Measurements from ENCODE around the gene ALG8. TPM values are rescaled to one million over a fixed set of nuclear protein-coding genes. Genes with fewer than 3 reads are reported as not detected.

The ALG8 gene
- total RNA-seq, 6 donors from 2014 or later: 5.2 to 31.4 (median 23.0) TPM

DNA sequence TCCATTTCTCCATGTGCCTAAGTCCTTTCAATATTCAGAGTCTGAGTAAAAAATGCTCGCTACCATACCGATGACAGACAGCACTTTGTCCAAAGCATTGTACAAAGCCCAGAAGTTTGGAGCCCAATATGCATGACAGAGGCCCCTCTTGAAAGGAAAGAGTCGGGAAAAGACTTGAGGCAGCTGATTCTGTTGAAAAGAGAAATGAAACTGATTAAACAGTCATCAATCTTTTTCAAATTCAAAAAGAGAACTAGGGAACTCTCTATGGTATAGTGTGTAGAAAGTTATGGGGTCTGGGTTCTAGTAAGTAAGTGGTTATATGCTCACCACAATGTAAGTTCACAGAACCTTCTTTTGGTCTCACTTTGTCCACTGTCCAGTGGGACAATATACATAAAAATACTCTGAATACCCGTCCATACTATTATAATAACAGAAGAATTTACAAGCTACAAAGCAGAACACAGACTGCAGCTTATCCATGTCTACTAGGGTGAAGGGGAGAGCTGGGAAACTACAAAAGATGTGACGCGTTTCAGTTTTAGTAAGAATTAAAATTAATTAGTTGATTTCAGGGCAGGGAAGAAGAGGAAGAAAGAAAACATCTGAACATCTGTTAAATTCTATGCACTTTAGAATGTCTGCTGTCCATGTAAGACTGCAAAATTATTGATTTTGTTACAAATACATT is 26.7 kb downstream of the ALG8 start:
- no peak for ATAC-seq (ENCODE audit: low FRiP score in 2 of 2)
- no peaks in the 10 kb centered on the region for H3K9me3 ChIP-seq
- no peak for TF ChIP-seq EP300 (IDR thresholded peaks at IDR 0.05)
- TF ChIP-seq, protein P1, sequence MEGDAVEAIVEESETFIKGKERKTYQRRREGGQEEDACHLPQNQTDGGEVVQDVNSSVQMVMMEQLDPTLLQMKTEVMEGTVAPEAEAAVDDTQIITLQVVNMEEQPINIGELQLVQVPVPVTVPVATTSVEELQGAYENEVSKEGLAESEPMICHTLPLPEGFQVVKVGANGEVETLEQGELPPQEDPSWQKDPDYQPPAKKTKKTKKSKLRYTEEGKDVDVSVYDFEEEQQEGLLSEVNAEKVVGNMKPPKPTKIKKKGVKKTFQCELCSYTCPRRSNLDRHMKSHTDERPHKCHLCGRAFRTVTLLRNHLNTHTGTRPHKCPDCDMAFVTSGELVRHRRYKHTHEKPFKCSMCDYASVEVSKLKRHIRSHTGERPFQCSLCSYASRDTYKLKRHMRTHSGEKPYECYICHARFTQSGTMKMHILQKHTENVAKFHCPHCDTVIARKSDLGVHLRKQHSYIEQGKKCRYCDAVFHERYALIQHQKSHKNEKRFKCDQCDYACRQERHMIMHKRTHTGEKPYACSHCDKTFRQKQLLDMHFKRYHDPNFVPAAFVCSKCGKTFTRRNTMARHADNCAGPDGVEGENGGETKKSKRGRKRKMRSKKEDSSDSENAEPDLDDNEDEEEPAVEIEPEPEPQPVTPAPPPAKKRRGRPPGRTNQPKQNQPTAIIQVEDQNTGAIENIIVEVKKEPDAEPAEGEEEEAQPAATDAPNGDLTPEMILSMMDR (IDR thresholded peaks at IDR 0.05): no peak
- no peak for TF ChIP-seq POLR2A (IDR thresholded peaks at IDR 0.05)
- TF ChIP-seq POLR2AphosphoS5 (IDR thresholded peaks at IDR 0.05): no peak
- H3K4me1 ChIP-seq: no peaks in the 10 kb centered on the region
- DNase-seq: no peak
- no peak overlapping the region for H3K27ac ChIP-seq
- 84 to 92% methylated on average over 6 of the region's 6 CpGs for WGBS, 2 donors
- H3K36me3 ChIP-seq: peaks cover 0 to 32% (median 18%) of the 10 kb centered on the region in 4 donors
- no peaks in the 10 kb centered on the region for H3K27me3 ChIP-seq
- no peak overlapping the region for H3K4me3 ChIP-seq

DNA sequence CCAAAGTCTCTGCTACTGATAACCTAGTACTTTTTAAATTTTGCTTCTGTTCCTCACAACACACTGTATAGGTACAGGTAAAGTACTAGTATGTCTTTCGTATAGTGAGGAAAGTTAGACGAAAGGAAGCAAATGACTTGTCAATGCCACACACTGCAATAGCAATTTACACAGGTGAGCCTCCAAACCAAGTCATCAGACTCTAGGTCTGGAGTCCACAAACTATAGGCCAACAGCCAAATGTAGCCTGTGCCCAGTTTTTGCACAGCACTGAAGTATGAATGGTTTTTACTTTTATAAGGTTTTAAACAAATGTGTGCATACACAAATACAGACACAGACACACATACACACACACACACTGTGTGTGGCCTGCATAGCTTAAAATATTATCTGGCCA is 28.1 kb downstream of the ALG8 start:
- no peak for ATAC-seq (ENCODE audit: low FRiP score in 2 of 2)
- Histone ChIP-seq H3K4me1 (no peaks in the 10 kb centered on the region), H3K4me3 (no peak overlapping the region), H3K27ac (no peak overlapping the region), H3K9me3 (no peaks in the 10 kb centered on the region), H3K36me3 (peaks cover 0 to 32% (median 18%) of the 10 kb centered on the region in 4 donors), H3K27me3 (no peaks in the 10 kb centered on the region)
- TF ChIP-seq POLR2A (IDR thresholded peaks at IDR 0.05): no peak
- TF ChIP-seq EP300 (IDR thresholded peaks at IDR 0.05): no peak
- TF ChIP-seq POLR2AphosphoS5 (IDR thresholded peaks at IDR 0.05): no peak
- TF ChIP-seq, protein P1 (IDR thresholded peaks at IDR 0.05): no peak
- 68 to 100% methylated on average over 2 of the region's 2 CpGs for WGBS, 2 donors
- no peak for DNase-seq

DNA sequence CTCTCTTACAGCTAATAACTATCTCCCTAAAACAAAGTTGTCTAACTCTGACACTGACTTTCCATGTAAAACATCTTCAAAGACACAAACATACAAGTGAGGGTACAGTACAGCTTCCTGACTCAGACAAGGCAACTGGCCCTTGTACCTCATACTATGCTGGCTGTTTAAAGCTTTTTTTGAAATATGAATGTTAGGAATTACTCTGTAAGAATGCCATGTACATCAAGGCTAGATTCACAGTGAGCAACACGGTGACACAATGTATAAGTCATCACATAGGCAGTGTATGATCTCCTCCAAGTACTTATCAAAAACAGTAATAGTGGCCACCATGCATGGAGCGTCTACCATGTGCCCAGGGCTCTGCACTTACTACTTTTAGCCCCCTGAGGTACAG is 28.6 kb downstream of the ALG8 start:
- ATAC-seq (ENCODE audit: low FRiP score in 2 of 2) (no peak), DNase-seq (no peak)
- WGBS, 2 donors: 97 to 100% methylated on average over 2 of the region's 2 CpGs
- TF ChIP-seq EP300 (IDR thresholded peaks at IDR 0.05): no peak
- TF ChIP-seq POLR2AphosphoS5 (IDR thresholded peaks at IDR 0.05): no peak
- TF ChIP-seq, protein P1 (IDR thresholded peaks at IDR 0.05): no peak
- TF ChIP-seq POLR2A (IDR thresholded peaks at IDR 0.05): no peak
- Histone ChIP-seq H3K4me1 (no peaks in the 10 kb centered on the region), H3K27ac (no peak overlapping the region), H3K27me3 (no peaks in the 10 kb centered on the region), H3K36me3 (peaks cover 0 to 32% (median 18%) of the 10 kb centered on the region in 4 donors), H3K9me3 (no peaks in the 10 kb centered on the region), H3K4me3 (no peak overlapping the region)

DNA sequence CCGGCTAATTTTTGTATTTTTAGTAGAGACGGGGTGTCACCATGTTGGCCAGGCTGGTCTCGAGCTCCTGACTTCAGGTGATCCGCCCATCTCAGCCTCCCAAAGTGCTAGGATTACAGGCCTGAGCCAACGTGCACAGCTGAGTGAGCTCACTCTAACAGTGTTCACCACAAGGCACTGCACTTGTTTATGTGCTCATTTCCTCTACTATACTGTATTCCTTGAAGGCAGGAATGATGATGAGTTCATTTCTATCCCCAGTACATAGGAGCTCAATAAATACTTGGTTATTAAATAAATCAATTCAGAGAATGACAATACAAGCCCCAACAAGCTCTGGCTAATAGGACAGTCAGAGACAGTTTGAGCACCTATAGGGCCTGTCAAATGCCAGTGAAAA is 29.1 kb downstream of the ALG8 start:
- Histone ChIP-seq H3K9me3 (no peaks in the 10 kb centered on the region), H3K36me3 (peaks cover 0 to 32% (median 18%) of the 10 kb centered on the region in 4 donors), H3K4me3 (no peak overlapping the region), H3K4me1 (no peaks in the 10 kb centered on the region), H3K27me3 (no peaks in the 10 kb centered on the region), H3K27ac (no peak overlapping the region)
- ATAC-seq (ENCODE audit: low FRiP score in 2 of 2) (no peak), DNase-seq (no peak)
- TF ChIP-seq POLR2A (IDR thresholded peaks at IDR 0.05): no peak
- no peak for TF ChIP-seq POLR2AphosphoS5 (IDR thresholded peaks at IDR 0.05)
- TF ChIP-seq, protein P1 (IDR thresholded peaks at IDR 0.05): no peak
- TF ChIP-seq EP300 (IDR thresholded peaks at IDR 0.05): no peak
- 91 to 100% methylated on average over 1 to 5 of the region's 5 CpGs for WGBS, 2 donors
